Neuronal stem cell (in vitro differentiated cells): ENCODE results near the gene EBI3.
"Not testable (repeated sequence)": the region's sequence is repeated elsewhere in the genome, so short reads cannot be mapped to it uniquely, and the experiment has no call there.

Experiments used
- DNase-seq: peaks from one replicate; pipeline ENCODE4 v3.0.0-alpha.2; 2013; ENCODE audit warnings: low spot score
- H2AFZ ChIP-seq: one replicate; pipeline ENCODE4 v1.6.1; 2013; ENCODE audit warnings: mild to moderate bottlenecking, low read length, inconsistent platforms
- H2AK5ac ChIP-seq: 2 replicates; pipeline ENCODE4 v1.6.1; 2013; ENCODE audit warnings: low read depth, mild to moderate bottlenecking, inconsistent platforms, low read length, moderate library complexity, mixed read lengths
- H2BK120ac ChIP-seq: 2 replicates; pipeline ENCODE4 v1.6.1; 2013; ENCODE audit warnings: low read depth, mild to moderate bottlenecking, inconsistent platforms, low read length, moderate library complexity, mixed read lengths
- H2BK12ac ChIP-seq: one replicate; pipeline ENCODE4 v1.6.1; 2013; ENCODE audit warnings: low read length, inconsistent platforms
- H2BK15ac ChIP-seq: 2 replicates; pipeline ENCODE4 v1.6.1; 2013; ENCODE audit warnings: mild to moderate bottlenecking, low read length, inconsistent platforms, mixed read lengths
- H2BK5ac ChIP-seq: one replicate; pipeline ENCODE4 v1.6.1; 2013; ENCODE audit warnings: inconsistent platforms, mild to moderate bottlenecking, low read length, moderate library complexity
- H3K14ac ChIP-seq: one replicate; pipeline ENCODE4 v1.6.1; 2013; ENCODE audit warnings: low read length, inconsistent platforms
- H3K18ac ChIP-seq: 2 replicates; pipeline ENCODE4 v1.6.1; 2013; ENCODE audit warnings: low read length, inconsistent platforms
- H3K23ac ChIP-seq: 2 replicates; pipeline ENCODE4 v1.6.1; 2013; ENCODE audit warnings: low read depth, mild to moderate bottlenecking, mixed read lengths, low read length, inconsistent platforms; ENCODE audit not compliant: poor library complexity
- H3K27ac ChIP-seq: replicated peaks from 3 replicates; pipeline ENCODE4 v1.5.1; 2013; ENCODE audit warnings: low read length, inconsistent platforms
- H3K27me3 ChIP-seq, 3 experiments: 2 replicates each; pipeline ENCODE4 v1.6.1; 2013; ENCODE audit warnings: low read length in 3 of 3, mild to moderate bottlenecking in 2 of 3, inconsistent platforms in 1 of 3, low read depth in 1 of 3, mixed read lengths in 1 of 3, moderate library complexity in 1 of 3; ENCODE audit not compliant: control insufficient read depth in 3 of 3, insufficient read depth in 3 of 3
- H3K36me3 ChIP-seq, 2 donors: replicated peaks in 1 of 2; 2 replicates each; pipeline ENCODE4 v1.6.1; 2013; ENCODE audit warnings: low read length in 2 of 2; ENCODE audit not compliant: control insufficient read depth in 2 of 2, insufficient read depth in 2 of 2
- H3K4ac ChIP-seq: 2 replicates; pipeline ENCODE4 v1.6.1; 2013; ENCODE audit warnings: inconsistent platforms, mild to moderate bottlenecking, low read length, moderate library complexity
- H3K4me1 ChIP-seq, 2 donors: 1 replicate in 1 of 2; 2 replicates in 1 of 2; pipeline ENCODE4 v1.6.1; 2013; ENCODE audit warnings: low read length in 2 of 2, low read depth in 1 of 2; ENCODE audit not compliant: control insufficient read depth in 2 of 2, insufficient read depth in 1 of 2
- H3K4me2 ChIP-seq: one replicate; pipeline ENCODE4 v1.6.1; 2013; ENCODE audit warnings: mild to moderate bottlenecking, low read length, inconsistent platforms; ENCODE audit not compliant: insufficient read depth, poor library complexity, severe bottlenecking
- H3K4me3 ChIP-seq, 2 donors: 2 replicates each; pipeline ENCODE4 v1.5.1; 2013; ENCODE audit warnings: low read length in 2 of 2, mild to moderate bottlenecking in 2 of 2, inconsistent platforms in 1 of 2, moderate library complexity in 1 of 2
- H3K79me1 ChIP-seq: one replicate; pipeline ENCODE4 v1.6.1; 2013; ENCODE audit warnings: low read depth, mild to moderate bottlenecking, inconsistent platforms, low read length, moderate library complexity
- H3K9ac ChIP-seq: one replicate; pipeline ENCODE4 v1.6.1; 2013; ENCODE audit warnings: mild to moderate bottlenecking, low read depth, low read length, inconsistent platforms; ENCODE audit not compliant: poor library complexity
- H3K9me3 ChIP-seq, 2 donors: replicated peaks in 1 of 2; 2 replicates each; pipeline versions ENCODE3 to v1.6.1; 2013; ENCODE audit warnings: low read length in 2 of 2, mild to moderate bottlenecking in 2 of 2, inconsistent platforms in 1 of 2, low read depth in 1 of 2, mixed read lengths in 1 of 2, moderate library complexity in 1 of 2; ENCODE audit not compliant: control insufficient read depth in 2 of 2, insufficient read depth in 1 of 2
- H4K8ac ChIP-seq: one replicate; pipeline ENCODE4 v1.6.1; 2013; ENCODE audit warnings: low read depth, mild to moderate bottlenecking, inconsistent platforms, low read length, moderate library complexity
- H4K91ac ChIP-seq: one replicate; pipeline ENCODE4 v1.6.1; 2013; ENCODE audit warnings: low read length, low read depth, mild to moderate bottlenecking, inconsistent platforms; ENCODE audit not compliant: poor library complexity
- WGBS, 2 donors: extraction: QIAGEN DNeasy Blood & Tissue Kit; methylation state at CpG; one replicate each; pipeline ENCODE4 v1.1.7; 2013; ENCODE audit warnings: missing lambda C conversion rate in 2 of 2, mixed read lengths in 1 of 2; ENCODE audit not compliant: insufficient read length in 2 of 2, insufficient replicate concordance in 1 of 2; ENCODE audit errors: extremely low coverage in 2 of 2; 5-methylcytosine and 5-hydroxymethylcytosine counted together

The EBI3 gene

GRCh38 chr19:4234142-4234861 is 5.0 kb downstream of the EBI3 start:
- no peak overlapping the region for H3K4me2 ChIP-seq
- H2AFZ ChIP-seq = peak overlapping the region; percentile 68
- H2BK120ac ChIP-seq = no peak overlapping the region
- H2BK12ac ChIP-seq = no peak overlapping the region
- no peak overlapping the region for H2BK5ac ChIP-seq
- no peak overlapping the region for H4K91ac ChIP-seq
- no peaks in the 10 kb centered on the region for H3K79me1 ChIP-seq
- DNase-seq = no peak
- H2BK15ac ChIP-seq = peak overlapping the region; percentile 21
- WGBS, 2 donors = no CpG with 5 or more reads among the region's 21 CpGs
- no peaks in the 10 kb centered on the region for H3K36me3 ChIP-seq
- H2AK5ac ChIP-seq = no peak overlapping the region
- H3K4me1 ChIP-seq = no peaks in the 10 kb centered on the region
- no peak overlapping the region for H3K23ac ChIP-seq
- H3K18ac ChIP-seq = peak overlapping the region; percentile 57
- H4K8ac ChIP-seq = no peak overlapping the region
- peaks cover 0 to 2% of the 10 kb centered on the region in 2 donors for H3K9me3 ChIP-seq
- no peak overlapping the region for H3K27ac ChIP-seq
- H3K27me3 ChIP-seq = no peaks in the 10 kb centered on the region
- no peak overlapping the region for H3K4ac ChIP-seq
- H3K9ac ChIP-seq = no peak overlapping the region
- no peak overlapping the region for H3K4me3 ChIP-seq
- H3K14ac ChIP-seq = no peak overlapping the region

GRCh38 chr19:4234862-4235201 is 5.5 kb downstream of the EBI3 start:
- H4K91ac ChIP-seq = no peak overlapping the region
- H4K8ac ChIP-seq = no peak overlapping the region
- H3K27ac ChIP-seq = no peak overlapping the region
- H2BK15ac ChIP-seq = peak overlapping the region; percentile 21
- H3K4me1 ChIP-seq = no peaks in the 10 kb centered on the region
- H3K4me3 ChIP-seq = no peak overlapping the region
- H3K27me3 ChIP-seq = no peaks in the 10 kb centered on the region
- H3K14ac ChIP-seq = no peak overlapping the region
- no peaks in the 10 kb centered on the region for H3K36me3 ChIP-seq
- no peak overlapping the region for H3K4ac ChIP-seq
- no peak overlapping the region for H2BK5ac ChIP-seq
- no CpG with 5 or more reads among the region's 13 CpGs for WGBS, 2 donors
- H2AK5ac ChIP-seq = no peak overlapping the region
- no peaks in the 10 kb centered on the region for H3K79me1 ChIP-seq
- no peak overlapping the region for H3K4me2 ChIP-seq
- no peak overlapping the region for H3K18ac ChIP-seq
- H3K9ac ChIP-seq = no peak overlapping the region
- no peak for DNase-seq
- H3K23ac ChIP-seq = no peak overlapping the region
- peak overlapping the region; percentile 68 for H2AFZ ChIP-seq
- no peak overlapping the region for H2BK12ac ChIP-seq
- H2BK120ac ChIP-seq = no peak overlapping the region
- H3K9me3 ChIP-seq = peaks cover 0 to 2% of the 10 kb centered on the region in 2 donors

GRCh38 chr19:4237510-4237909 is 8.2 kb downstream of the EBI3 start:
- not testable (repeated sequence) for H2AK5ac ChIP-seq, H3K79me1 ChIP-seq, H2BK15ac ChIP-seq, H3K4me3 ChIP-seq, H3K9ac ChIP-seq, DNase-seq, H2BK120ac ChIP-seq, H3K4me1 ChIP-seq, H3K9me3 ChIP-seq, H3K36me3 ChIP-seq, H3K18ac ChIP-seq, H2AFZ ChIP-seq, H3K27ac ChIP-seq, H3K23ac ChIP-seq, H2BK12ac ChIP-seq, H4K8ac ChIP-seq, H2BK5ac ChIP-seq, H3K4ac ChIP-seq, H3K27me3 ChIP-seq, H4K91ac ChIP-seq, H3K4me2 ChIP-seq, H3K14ac ChIP-seq
- WGBS, 2 donors = no CpG with 5 or more reads among the region's 16 CpGs

GRCh38 chr19:4238831-4239230 is 9.5 kb downstream of the EBI3 start:
- no peak overlapping the region for H2AFZ ChIP-seq

More at GRCh38 chr19:4238831-4239230, 9.5 kb downstream of the EBI3 start:
- Histone ChIP-seq H3K23ac (no peak overlapping the region), H4K8ac (no peak overlapping the region), H3K27me3 (no peaks in the 10 kb centered on the region), H3K14ac (no peak overlapping the region), H3K4ac (no peak overlapping the region), H2BK5ac (no peak overlapping the region), H4K91ac (no peak overlapping the region), H3K79me1 (no peaks in the 10 kb centered on the region), H2BK15ac (no peak overlapping the region), H3K4me3 (no peak overlapping the region), H3K9me3 (peaks cover 0 to 2% of the 10 kb centered on the region in 2 donors), H3K18ac (no peak overlapping the region), H3K36me3 (no peaks in the 10 kb centered on the region), H3K4me2 (no peak overlapping the region), H3K9ac (no peak overlapping the region), H3K4me1 (no peaks in the 10 kb centered on the region), H2AK5ac (no peak overlapping the region), H3K27ac (no peak overlapping the region), H2BK120ac (no peak overlapping the region), H2BK12ac (no peak overlapping the region)
- DNase-seq = no peak
- no CpG with 5 or more reads among the region's 4 CpGs for WGBS, 2 donors
